ENCODE measurements around the gene PDGFRB.

PDGFRB gene

DNA sequence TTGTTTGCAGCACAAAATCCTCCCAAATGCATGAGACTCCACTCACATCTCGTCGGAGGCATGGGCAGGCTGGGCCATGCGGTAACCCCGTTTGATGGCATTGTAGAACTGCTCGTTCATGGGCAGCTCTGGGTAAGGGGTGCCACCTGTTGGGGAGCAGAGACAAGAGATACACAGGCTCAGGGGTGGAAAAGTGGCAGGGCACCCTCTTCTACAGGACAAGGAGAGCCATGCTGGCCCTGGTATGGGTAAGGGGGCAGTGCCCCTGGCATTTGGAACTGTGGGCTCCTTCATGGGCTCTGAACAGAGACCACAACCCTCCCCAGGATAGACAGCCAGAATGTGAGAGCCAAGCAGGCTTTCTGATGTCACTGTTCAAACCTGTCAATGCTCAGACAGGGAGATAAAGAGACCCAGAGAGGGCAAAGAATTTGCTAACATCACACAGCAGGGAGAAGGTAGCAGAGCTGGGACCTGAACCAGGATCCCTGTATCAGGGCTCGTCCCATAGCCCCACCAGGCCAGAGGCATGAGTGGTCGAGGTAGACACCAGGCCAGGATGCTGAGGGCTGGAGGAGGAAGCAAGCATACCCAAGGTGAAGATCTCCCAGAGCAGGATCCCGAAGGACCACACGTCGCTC, 36.1 kb downstream of the PDGFRB start:
- in situ Hi-C loops (cut with MboI; ENCODE audit: low sequenced_read_pairs): loop anchor here (10.0 kb wide), 1 partner anchor 285 kb away; no protein-coding TSS in a partner anchor

DNA sequence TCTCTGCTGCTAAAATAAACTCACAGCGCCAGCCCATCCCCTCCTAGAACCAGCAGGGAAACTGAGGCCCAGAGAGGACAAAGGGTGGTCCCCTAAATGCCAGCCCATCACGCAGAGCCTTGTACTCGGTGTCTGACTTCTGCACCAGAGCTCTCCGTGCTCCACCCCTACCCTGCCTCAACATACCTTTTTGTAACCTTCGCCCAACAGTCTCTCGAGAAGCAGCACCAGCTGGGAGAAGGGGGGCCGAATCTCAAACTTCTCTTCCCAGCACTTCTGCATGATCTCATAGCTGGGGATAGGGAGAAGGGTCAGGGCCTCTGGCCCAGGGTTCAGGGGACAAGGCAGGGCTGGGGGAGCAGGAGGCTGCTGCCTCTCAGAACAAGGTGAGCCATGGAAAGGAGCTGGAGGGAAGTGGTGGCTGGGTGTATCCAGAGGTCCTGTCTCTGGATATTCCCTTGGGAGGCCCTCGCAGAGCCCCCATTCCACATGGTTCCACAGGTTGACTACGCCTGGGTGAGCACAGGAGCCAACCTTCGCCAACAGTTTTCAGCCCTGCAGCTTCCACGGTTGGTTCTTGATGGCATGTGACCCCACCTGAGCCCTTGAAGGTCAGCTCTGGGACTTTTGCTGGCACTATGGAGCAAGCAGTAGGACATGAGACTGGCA, 37.0 kb downstream of the PDGFRB start:
- in situ Hi-C loops (cut with MboI; ENCODE audit: low sequenced_read_pairs): no loop called here

DNA sequence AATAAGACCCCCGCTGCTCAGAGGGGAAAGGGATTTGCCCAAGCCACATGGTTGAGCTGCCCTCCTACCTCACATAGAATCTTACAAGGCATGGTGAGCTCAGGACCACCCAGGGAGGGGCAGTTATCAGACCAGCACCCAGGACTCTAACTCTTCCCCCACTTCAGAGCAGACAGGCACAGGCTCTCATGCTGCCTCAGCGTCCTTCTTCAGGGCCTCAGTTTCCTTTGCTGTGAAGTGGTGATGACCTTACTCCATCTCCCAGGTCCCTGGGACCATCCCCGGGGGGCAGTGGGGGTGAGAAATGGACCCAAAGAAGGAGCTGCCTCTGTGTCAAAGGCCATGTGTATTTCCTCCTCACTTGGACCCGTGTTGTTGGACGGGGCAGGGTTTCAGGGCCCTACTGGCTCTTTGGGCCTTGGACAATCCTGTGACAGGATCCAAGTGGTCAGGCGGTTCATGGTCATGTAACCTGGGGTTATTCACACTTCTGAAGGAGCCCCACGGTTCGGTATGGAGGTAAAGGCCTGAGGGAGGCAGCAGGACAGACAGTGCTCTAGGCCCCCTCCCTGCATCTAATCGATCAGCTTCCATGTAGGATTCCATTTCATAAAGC, 37.6 kb downstream of the PDGFRB start:
- in situ Hi-C loops (cut with MboI; ENCODE audit: low sequenced_read_pairs): no loop called here

DNA sequence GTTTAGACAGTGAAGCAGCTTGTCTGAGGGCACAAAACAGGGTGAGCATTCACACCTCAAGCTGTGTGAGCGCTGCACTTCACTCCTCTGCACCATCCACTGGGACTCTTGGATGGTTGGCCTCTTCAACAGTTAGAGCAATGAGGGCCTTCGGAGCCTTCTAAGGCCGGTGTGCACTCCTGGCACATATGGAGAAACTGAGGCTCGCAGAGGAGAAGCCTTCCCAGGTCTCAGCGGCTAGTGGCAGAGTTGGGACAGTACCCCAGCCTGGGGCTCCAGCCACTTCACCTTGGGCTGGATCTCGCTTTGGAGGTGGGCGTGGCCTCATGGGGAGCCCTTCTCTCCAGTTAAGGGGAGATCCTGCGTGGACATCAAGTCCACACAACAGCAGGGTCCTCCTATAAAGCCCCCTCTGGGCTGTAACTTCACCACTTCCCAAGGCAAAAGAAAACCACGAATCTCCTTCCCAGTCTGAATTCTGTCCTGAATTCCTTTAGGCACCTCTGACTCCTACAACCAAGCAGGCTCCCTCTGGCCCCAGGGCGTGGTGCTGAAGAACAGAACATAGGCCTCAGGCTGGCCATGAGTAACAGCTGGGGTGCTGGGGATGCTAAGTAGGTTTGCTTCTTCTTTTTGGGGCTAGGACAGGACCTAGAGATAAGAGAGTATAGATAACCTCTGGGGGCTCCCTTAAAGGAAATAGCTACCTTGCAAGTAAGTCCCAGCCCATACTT, 38.8 kb downstream of the PDGFRB start:
- in situ Hi-C loops (cut with MboI; ENCODE audit: low sequenced_read_pairs): no loop called here

DNA sequence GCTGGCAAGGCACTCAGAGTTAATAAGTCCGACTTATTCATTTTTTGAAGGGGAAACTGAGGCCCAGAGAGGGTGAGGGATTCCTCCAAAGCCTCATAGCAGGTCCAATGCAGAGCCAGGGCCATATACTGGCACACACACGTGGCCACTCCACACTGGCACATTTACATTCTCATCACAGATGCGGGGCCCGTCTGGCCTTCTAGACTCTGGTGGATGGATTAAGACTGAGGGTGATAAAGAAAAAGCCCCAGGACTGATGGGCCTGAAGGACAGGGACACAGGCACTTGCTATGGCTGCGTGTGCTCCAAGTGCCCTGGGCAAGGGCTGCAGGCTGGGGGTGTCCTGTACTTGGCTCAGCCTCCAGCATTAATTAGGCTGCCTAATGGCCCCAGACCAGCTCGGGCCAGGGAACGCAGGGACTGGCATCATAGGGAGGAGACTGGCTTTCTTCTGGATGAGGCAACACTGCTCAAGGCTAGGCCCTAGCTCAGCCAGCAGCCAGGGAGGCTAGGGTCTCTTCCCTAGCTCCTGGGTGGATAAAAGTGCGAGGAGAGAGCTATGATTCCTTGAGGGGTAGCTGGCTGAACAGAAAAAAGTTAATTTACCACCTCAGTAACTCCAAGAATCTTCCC, 40.8 kb downstream of the PDGFRB start:
- in situ Hi-C loops (cut with MboI; ENCODE audit: low sequenced_read_pairs): no loop called here

DNA sequence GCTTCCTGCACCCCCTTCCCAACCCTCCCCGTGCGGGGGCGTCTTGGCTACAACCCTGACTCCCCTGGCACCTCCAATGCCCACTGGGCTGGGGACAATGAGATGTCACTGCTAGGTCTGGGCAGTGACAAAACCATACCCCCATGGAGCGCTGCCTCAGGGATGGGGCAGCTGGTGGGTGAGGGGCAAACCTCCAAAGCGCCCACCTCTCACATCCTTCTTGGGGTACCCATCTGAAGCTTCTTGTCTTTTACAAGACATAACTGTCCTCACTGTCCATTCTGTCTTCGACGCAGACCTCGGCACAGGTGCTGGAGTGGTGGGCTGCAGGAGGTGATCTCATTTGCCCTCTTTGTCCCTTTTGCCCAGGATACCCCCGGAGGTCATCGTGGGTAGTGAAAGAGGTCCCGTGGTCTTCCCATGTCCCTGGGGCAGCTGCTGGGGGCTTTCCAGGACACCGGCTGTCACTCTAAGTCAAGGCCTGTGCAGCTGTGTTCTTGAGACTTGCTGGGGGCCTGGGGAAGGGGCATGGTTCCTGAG, 41.5 kb downstream of the PDGFRB start:
- in situ Hi-C loops (cut with MboI; ENCODE audit: low sequenced_read_pairs): no loop called here

DNA sequence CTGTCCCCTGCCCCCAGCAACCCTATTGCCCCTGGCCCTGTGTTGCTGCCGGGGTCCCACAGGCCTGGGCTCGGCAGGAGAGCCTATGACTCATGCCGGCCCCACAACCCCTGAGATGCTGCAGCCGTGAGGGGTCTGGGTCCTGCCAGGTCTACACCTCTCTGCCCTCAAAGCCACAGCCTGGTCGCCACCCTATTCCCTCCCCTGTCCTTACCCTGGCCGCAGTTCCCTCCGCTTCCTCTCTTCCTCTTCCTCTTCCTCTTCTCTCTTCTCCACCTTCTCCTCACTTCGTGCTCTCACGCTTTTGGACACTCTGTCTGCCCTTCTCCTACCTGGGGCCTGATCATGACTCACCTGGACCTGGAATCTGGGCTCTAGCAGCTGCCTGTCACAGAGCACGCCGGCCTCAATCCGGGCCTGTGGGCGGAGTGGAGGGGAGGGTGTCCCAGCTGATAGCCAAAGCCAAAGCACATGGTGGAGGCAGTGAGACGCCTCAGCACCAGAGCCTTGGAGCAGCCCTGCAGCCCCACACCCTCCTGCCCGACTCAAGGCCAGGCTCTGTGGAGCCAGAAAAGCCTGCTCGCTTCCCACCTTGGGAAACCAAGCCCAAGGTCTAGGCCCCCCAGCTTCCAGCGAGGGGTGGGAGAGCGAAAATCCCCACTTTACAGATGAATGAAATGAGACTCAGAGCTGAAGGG, 42.4 kb downstream of the PDGFRB start:
- in situ Hi-C loops (cut with MboI; ENCODE audit: low sequenced_read_pairs): no loop called here

DNA sequence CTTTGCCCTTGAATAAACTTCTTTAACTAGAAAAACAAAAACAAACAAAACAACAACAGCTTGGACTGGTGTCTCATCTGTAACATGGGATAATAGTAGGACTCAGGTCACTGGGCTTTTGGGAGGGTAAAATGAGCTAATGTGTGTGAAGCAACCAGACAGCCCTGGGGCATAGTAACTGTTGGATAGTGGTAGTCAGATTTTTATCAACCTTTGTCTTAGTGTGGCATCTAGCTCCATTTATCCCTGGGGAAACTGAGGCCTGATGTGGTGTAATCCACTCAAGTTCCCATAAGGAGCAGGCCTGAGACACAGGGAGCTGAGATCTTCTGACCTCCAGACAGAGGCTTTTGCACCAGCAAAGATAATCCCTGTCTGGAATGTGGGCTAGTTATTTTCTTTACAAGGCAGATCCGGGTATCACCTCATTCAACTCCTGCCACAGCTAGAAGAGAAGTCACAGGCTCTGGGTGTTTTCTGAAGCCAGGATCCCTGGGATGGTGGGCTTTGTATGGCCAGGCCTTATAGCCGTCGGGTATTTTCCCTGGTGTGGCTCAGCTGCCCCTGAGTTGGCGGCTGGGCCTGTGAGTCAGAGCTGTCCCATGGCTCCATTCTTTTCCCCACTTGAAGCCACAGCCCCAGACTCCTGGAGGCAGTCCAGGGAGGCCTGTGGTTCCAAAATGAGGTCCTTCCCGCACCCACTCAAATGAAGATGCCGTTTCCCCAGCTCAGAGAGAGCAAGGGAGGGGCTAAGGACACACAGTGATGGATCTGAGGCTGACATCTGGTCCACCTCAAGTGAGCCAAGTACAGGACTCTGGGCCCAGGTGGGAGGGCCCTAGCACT, 43.2 kb downstream of the PDGFRB start:
- in situ Hi-C loops (cut with MboI; ENCODE audit: low sequenced_read_pairs): no loop called here

DNA sequence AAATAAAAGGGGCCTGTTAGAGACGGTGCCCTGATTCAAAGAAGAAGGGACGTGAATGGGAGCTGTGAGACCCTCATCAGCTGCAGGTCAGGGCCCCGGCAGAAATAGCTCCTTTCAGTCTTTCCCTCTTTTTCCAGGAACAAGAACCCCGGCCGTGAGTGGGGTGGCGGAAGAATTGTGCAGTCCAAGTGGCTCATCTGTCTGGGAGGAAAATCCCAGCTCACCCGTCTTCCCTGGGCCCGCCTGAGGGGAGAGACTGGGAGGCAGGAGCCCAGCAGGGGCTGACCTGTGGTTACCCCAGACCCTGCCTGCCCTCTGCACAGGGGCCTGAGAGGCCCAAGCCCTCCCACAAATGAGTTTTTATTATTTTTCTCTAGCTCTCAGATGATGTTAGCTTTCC, 44.5 kb downstream of the PDGFRB start:
- in situ Hi-C loops (cut with MboI; ENCODE audit: low sequenced_read_pairs): no loop called here

DNA sequence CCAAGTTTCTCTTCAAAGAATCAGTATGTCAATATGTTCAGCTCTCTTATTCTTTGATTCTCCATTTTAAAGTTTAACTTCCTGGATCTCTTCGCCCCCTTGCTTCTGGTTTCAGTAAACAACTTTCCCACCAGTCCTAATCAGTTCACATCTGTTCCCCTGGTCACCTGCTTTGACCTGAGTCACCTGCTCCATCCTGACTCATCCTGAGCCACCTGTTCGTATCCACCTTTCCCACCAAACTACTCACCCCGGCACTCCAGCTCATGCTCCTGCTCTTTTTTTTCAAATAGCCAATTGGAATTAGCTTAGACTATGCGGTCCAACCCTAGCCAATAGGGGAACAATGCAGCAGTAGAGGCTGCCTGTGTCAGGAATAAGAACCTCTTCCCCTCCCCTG, 45.7 kb downstream of the PDGFRB start:
- in situ Hi-C loops (cut with MboI; ENCODE audit: low sequenced_read_pairs): no loop called here

DNA sequence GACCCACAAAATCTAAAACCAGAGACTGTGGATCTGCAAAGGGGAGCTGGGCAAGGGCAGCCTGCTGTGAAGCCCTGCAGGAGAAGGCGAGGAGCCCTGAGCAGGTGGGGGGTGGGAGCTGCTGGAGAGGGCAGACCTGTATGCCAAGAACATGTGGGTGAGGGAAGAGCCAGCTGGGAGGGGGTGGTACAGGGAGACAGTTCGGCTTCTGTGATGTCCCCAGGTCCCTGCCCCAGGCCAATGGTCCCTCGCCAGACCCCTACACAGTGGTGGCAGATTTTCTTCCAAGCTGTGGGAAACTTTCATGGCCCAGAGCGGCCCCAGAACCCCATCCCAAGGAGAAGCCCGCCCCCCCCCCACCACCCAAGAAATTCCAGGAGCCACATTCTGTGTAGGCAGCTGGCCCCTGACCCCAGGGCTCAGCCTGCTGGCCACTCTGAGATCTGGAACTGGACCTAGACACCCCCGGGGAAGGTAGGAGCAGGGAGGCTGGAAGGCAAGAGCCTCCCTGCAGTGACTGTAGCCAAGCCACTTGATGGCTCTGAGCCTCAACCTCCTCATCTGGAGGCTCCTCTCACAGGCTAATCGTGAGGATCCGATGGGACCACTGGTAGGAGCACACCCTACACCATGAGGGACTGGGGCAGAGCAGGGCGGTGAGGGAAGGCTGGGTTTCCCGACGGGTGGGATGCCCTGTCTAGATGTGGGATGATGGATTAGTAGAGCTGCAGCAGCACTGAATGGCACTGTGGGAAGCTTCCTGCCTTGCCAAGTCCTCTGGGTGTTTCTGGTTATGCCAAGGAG, 46.7 kb downstream of the PDGFRB start:
- in situ Hi-C loops (cut with MboI; ENCODE audit: low sequenced_read_pairs): no loop called here

DNA sequence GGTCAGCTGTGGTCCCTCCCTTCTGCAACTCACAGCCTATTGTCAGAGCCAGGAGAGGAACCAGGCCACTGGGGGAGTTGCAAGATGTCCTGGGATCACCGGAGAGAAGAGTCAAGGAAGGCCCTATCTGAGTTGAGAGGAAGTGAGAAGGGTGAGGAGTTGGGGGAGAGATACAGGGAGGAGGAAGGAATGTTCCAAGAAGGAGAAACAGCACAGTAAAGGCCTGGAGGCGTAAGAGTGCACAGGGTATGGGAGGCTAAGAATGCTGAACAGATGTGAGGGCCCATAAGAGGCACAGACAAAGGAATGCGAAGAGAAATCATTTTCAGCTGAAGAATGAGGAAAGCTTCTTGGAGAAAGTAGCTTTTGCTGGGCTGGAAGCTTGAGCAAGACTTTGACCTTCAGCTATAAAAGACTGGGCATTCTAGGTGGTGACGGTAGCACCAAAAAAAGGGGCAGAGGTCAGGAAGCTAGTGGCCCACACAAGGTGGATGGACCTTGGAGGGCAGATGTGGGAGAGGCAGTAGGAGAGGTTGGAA, 47.7 kb downstream of the PDGFRB start:
- in situ Hi-C loops (cut with MboI; ENCODE audit: low sequenced_read_pairs): no loop called here

DNA sequence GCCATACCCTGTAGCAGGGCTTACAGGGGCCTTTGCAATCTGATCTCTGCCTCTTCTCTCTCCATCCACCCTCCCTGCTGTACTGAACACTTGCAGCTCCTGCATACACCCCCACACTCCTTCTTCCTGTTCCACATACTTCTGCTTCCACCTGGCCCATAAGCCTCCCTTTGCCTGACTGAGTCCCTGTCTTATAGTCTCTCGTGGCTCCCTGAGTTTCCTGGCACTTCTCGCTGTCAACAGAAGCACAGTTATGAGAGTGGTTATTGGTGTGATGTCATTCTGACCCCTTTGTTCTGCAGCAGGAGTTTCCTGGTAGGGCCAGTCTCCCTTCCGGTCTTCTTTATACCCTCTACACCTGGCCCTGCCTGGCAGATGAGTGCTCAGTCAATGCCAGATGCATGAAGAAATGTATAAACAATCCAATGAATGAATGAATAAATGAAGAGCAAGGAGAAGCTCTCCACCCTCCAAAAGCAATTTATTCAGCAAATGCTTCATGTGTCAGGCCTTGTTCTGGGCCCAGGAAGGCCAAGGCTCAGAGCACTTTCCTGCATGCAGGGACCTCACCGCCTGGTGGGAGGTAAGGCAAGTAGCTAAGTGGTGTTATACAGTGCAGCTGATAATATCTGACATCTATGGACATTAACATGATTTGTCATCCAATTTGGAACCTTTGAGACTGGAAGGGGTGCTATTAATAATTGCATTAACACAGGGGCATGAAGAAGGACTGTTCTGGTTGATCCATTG, 48.8 kb downstream of the PDGFRB start:
- in situ Hi-C loops (cut with MboI; ENCODE audit: low sequenced_read_pairs): no loop called here

DNA sequence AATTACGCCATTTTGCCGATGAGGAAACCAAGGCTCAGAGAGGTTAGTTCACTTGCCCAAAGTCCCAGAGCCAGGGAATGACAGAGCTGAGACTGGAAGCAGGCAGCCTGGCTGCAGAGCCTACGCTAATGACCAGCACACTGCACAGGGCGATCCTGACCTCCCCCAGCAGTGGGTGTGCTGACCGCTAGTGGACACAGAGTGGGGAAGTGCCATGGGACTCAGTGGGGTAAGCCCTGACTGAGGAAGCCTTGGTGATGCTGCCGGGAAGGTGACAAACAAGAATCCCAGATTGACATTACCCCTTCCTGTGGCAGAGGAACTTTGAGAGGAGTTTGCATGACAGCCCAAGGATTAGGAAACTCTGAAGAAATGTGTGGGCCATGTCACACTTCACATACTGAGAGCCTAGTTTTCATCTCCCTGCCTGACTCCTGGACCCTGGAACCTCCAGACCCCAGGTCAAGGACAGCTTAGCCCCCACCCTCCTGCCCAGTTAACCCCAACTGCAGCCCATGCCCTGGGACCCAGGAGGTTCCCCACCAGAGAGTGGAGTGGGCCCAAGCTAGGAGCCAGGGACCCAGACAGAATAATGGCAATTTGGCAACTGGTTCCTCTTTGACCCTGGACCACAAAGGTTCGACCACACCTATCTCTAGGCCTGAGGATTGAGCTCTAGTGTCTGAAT, 49.6 kb downstream of the PDGFRB start:
- in situ Hi-C loops (cut with MboI; ENCODE audit: low sequenced_read_pairs): no loop called here

DNA sequence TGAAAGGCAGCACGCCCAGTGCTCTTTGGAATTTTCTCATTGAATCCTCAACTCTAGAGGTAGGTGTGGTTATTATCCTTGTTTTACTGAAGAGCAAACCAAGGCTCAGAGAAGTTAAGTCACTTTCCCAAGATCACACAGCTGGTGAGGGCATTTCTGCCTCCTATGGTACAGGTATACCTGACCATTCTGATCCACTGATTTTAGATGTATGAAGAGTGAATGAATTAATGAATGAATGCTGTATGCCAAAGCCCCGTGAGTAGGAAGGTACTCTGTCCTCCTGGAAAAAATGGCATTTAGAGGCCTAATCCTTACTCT, 51.1 kb downstream of the PDGFRB start:
- in situ Hi-C loops (cut with MboI; ENCODE audit: low sequenced_read_pairs): no loop called here

DNA sequence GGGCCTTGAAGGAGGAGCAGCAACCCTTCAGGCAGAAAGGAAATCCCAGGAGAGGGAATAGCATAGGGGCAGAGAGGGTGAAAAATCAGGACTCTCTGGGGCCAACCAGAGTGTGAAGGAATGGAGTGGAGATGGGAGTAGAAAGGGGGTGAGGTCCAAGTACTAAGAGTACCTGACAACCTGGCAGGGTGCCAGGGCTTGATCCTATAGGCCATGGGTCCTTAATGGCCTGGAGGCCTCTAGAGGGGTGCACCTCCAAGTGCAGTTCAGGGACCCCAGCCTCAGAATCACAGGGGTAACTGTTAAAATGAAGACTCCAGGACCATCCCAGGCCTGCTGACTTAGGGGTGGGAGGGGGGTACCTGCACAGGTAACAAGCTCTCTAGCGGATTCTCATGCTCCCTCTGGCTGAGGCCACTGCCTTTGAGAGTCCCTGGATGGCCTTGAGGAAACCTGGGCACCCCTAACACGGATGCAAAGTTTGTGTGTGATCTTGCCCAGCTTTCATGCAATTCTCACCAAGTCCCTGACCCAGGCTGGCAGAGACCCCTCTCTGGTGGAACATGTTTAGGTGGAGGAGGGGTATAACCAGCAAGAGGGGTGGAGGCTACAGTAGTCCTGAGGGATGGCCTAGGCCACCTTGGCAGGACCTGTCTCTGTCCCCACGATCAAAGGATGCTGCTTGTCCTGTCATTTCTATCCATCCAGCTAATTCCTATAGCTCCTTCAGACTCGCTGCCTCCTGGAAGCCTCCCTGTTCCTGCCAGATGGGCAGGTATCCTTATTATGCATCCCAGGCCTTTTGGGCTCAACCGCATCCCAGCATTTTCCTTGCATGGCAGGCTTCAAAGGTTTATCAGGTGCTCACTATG, 51.7 kb downstream of the PDGFRB start:
- in situ Hi-C loops (cut with MboI; ENCODE audit: low sequenced_read_pairs): no loop called here

Measured in HL-60/S4 (cell line).